ENCODE data around the gene SCO2. TPM values are rescaled to one million over a fixed set of nuclear protein-coding genes. Genes with fewer than 3 reads are reported as not detected.
A peak's percentile ranks its signal among the peaks of the same experiment; 100 is the strongest.

Gene SCO2
- total RNA-seq, 2 donors from 2014 or later = 13.1 to 18.5 TPM

- peaks cover 0 to under 1% of the 10 kb centered on the region in 2 donors for H3K27me3 Mint-ChIP-seq
- no peak for DNase-seq (ENCODE audit: low spot score)
- H3K36me3 Mint-ChIP-seq = no peaks in the 10 kb centered on the region
- no peaks in the 10 kb centered on the region for H3K9me3 Mint-ChIP-seq
- H3K27ac Mint-ChIP-seq = no peak overlapping the region
- peaks cover 0 to 8% of the 10 kb centered on the region in 2 donors for H3K4me1 Mint-ChIP-seq (ENCODE audit: low read depth in 2 of 2)
- no peak overlapping the region for H3K4me3 Mint-ChIP-seq
- ATAC-seq = no peak
Measured at GRCh38 chr22:50502628-50503474, 22.5 kb downstream of the SCO2 start.

DNA sequence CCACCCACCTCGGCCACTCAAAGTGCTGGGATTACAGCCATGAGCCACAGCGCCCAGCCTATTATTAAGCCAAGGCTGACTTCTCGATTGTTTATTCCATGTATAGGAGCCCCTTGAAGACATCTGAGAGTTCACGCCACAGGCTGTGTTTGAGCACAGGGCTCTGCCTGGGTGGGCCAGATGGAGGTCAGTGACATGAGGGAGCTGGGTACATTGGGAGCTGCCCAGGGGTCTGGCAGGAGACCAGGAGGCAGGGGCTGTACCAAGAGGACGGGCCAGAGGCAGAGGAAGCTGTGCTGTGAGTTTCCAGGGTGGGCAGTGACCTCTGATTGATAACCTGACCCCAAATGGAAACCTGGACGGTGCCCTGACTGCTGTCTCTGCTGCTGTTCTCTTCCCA, 23.3 kb downstream of the SCO2 start:
- H3K27ac Mint-ChIP-seq = no peak overlapping the region

DNA sequence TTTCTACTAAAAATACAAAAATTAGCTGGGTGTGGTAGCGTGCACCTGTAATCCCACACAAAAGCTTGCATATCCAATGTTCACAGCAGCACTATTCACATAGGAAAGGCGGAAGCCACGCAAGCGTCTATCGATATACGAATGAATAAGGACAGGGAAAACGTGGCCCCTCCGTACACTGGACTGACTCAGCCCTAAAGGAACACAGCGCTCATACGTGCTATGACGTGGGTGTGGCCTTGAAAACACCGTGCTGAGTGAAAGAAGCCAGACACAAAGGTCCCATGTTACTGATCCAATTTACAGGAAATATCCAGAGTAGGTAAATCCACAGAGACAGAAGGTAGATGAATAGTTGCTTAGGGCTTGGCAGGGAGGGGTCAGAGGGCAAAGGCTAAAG, 24.9 kb downstream of the SCO2 start:
- Mint-ChIP-seq H3K9me3 (no peaks in the 10 kb centered on the region), H3K27ac (no peak overlapping the region)

More for the DNA sequence above, 23.3 kb downstream of the SCO2 start:
- DNase-seq (ENCODE audit: low spot score) (no peak), ATAC-seq (no peak)
- Mint-ChIP-seq H3K4me3 (no peak overlapping the region), H3K27me3 (peaks cover 3% of the 10 kb centered on the region in 2 donors), H3K9me3 (no peaks in the 10 kb centered on the region), H3K4me1 (ENCODE audit: low read depth in 2 of 2) (peaks cover 0 to 6% of the 10 kb centered on the region in 2 donors), H3K36me3 (no peaks in the 10 kb centered on the region)

GRCh38 chr22:50498322-50498890, 27.0 kb downstream of the SCO2 start:
- Mint-ChIP-seq H3K36me3 (no peaks in the 10 kb centered on the region), H3K27me3 (peaks cover 6 to 7% of the 10 kb centered on the region in 2 donors), H3K27ac (no peak overlapping the region), H3K4me1 (ENCODE audit: low read depth in 2 of 2) (peaks cover 0 to 6% of the 10 kb centered on the region in 2 donors), H3K4me3 (no peak overlapping the region), H3K9me3 (no peaks in the 10 kb centered on the region)
- DNase-seq (ENCODE audit: low spot score) (no peak), ATAC-seq (peak; percentile 78 to 84)

More for the DNA sequence above, 24.9 kb downstream of the SCO2 start:
- DNase-seq (ENCODE audit: low spot score) (no peak), ATAC-seq (no peak)
- Mint-ChIP-seq H3K27me3 (peaks cover 6 to 7% of the 10 kb centered on the region in 2 donors), H3K4me3 (no peak overlapping the region), H3K4me1 (ENCODE audit: low read depth in 2 of 2) (peaks cover 0 to 6% of the 10 kb centered on the region in 2 donors), H3K36me3 (no peaks in the 10 kb centered on the region)

DNA sequence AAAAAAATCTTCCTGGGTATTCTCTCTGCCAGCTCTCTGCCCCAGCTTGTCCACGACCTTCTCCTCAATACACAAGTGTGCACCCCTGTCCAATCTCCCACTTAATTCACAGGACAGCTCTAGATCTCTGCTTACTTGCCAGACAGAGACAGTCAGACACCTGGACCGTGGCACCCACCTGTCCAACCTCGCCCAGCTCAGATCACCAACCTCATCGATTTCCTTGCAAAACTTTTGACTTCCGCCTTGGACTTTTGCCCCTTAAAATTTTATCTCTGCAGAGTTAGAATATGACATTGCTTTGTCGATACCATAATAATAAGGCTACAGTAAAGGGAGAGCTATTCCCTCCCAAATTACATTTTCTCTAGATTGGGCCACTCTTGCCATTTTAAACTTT, 28.3 kb downstream of the SCO2 start:
- Mint-ChIP-seq H3K9me3 (no peaks in the 10 kb centered on the region), H3K36me3 (no peaks in the 10 kb centered on the region), H3K27ac (no peak overlapping the region), H3K4me3 (no peak overlapping the region), H3K4me1 (ENCODE audit: low read depth in 2 of 2) (peaks cover 0 to 6% of the 10 kb centered on the region in 2 donors), H3K27me3 (peaks cover 6 to 7% of the 10 kb centered on the region in 2 donors)
- no peak for ATAC-seq
- no peak for DNase-seq (ENCODE audit: low spot score)

DNA sequence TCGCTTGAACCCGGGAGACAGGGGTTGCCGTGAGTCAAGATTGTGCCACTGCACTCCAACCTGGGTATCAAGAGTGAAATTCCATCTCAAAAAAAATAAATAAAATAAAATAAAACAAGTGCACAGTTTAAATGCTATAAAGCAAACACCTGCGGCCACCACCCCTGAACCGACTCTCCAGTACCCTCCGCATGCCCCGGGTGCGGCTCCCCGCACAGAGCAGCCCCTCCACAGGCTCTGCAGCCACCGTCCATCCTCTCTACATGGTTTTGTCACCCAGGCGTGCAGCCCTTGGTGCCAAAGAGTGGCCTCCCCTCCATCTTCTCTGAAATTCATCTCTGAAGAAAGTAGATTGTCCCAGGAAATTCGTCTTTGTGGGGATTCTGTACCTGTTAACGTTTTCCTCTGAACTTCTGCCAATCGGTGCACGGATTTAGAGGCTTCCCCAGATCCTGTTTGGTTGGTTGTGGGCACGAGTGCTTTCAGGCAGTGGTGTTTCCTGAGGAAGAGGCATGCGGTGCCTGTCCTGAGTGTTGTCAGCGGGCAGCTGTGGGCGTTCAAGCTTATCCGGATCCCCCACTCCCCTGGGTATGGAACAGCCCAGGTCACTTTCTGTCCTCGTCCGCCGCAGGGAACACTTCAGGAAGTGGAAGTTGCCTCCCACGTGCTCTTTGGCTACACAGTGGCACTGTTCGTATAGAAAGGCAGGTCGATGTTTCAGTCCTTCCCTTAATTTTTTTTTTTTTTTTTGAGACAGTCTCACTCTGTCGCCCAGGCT, 34.7 kb downstream of the SCO2 start:
- Mint-ChIP-seq H3K4me3 (no peak overlapping the region), H3K36me3 (no peaks in the 10 kb centered on the region), H3K27me3 (peaks cover 2 to 4% of the 10 kb centered on the region in 2 donors), H3K4me1 (ENCODE audit: low read depth in 2 of 2) (peaks cover 5 to 6% of the 10 kb centered on the region in 2 donors), H3K27ac (no peak overlapping the region), H3K9me3 (no peaks in the 10 kb centered on the region)
- no peak for DNase-seq (ENCODE audit: low spot score)
- ATAC-seq = no peak

- DNase-seq (ENCODE audit: low spot score) (no peak), ATAC-seq (no peak)
- Mint-ChIP-seq H3K27me3 (peaks cover 0 to 4% of the 10 kb centered on the region in 2 donors), H3K36me3 (no peaks in the 10 kb centered on the region), H3K9me3 (no peaks in the 10 kb centered on the region), H3K27ac (no peak overlapping the region), H3K4me1 (ENCODE audit: low read depth in 2 of 2) (peaks cover 5 to 6% of the 10 kb centered on the region in 2 donors), H3K4me3 (no peak overlapping the region)
Measured at GRCh38 chr22:50489363-50490243, 35.8 kb downstream of the SCO2 start.

- no peaks in the 10 kb centered on the region for H3K9me3 Mint-ChIP-seq
- H3K27me3 Mint-ChIP-seq = peaks cover 0 to 4% of the 10 kb centered on the region in 2 donors
Measured at GRCh38 chr22:50488886-50489285, 36.5 kb downstream of the SCO2 start.

GRCh38 chr22:50488006-50488677, 37.3 kb downstream of the SCO2 start:
- Mint-ChIP-seq H3K9me3 (no peaks in the 10 kb centered on the region), H3K27ac (no peak overlapping the region), H3K36me3 (no peaks in the 10 kb centered on the region), H3K4me1 (ENCODE audit: low read depth in 2 of 2) (peaks cover 5 to 6% of the 10 kb centered on the region in 2 donors), H3K4me3 (no peak overlapping the region), H3K27me3 (peaks cover 0 to 4% of the 10 kb centered on the region in 2 donors)
- DNase-seq (ENCODE audit: low spot score) (no peak), ATAC-seq (peak in 1 of 2 donors; percentile 11)

More at GRCh38 chr22:50488886-50489285, 36.5 kb downstream of the SCO2 start:
- no peaks in the 10 kb centered on the region for H3K36me3 Mint-ChIP-seq
- DNase-seq (ENCODE audit: low spot score) (no peak), ATAC-seq (no peak)
- no peak overlapping the region for H3K27ac Mint-ChIP-seq
- no peak overlapping the region for H3K4me3 Mint-ChIP-seq
- H3K4me1 Mint-ChIP-seq (ENCODE audit: low read depth in 2 of 2) = peaks cover 5 to 6% of the 10 kb centered on the region in 2 donors

- ATAC-seq (no peak), DNase-seq (ENCODE audit: low spot score) (no peak)
- Mint-ChIP-seq H3K27me3 (peaks cover 0 to 4% of the 10 kb centered on the region in 2 donors), H3K4me3 (no peak overlapping the region), H3K4me1 (ENCODE audit: low read depth in 2 of 2) (peaks cover 5 to 6% of the 10 kb centered on the region in 2 donors), H3K36me3 (no peaks in the 10 kb centered on the region), H3K27ac (no peak overlapping the region), H3K9me3 (no peaks in the 10 kb centered on the region)
Measured at GRCh38 chr22:50487290-50488005, 38.0 kb downstream of the SCO2 start.

DNA sequence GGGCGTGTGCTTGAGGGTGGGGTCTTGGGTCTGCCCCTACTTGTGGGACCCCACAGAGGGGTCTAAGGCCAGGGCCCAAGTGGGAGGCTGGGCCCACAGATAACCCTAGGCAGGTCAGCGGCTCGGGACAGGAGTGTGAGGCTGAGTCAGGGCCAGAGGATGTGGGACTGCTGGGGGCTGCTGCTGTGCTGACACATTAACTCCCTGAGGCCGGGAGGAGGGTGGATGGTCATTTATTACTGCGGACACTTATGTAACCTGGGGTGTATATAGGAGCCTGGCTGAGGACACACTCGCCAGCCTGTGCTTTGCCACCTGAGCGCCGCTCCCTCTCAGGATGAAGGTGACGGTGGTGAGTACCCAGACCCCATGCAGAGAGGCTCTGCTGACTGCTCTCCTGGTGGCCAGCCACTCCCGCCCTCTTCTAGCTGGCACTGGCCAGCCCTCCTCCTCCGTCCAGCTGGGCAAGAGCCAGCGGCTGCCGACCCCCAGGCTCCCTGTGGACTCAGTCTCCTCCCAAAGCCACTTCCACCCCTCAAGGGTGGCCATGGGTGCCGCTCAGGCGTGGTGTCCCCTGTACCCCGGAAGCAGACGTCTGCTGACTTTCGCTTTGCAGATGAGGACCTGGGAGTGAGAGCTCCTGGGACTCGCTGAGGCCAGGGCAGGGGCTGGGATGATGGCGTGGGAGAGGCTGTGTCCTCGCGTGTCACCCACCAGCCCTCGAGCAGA, 38.7 kb downstream of the SCO2 start, which contains the start of gene MIOX:
MIOX (plus strand) TSS at position 299 of the 729 bp plus-strand sequence; CDS start at position 338, 39 bp downstream.
- no peaks in the 10 kb centered on the region for H3K36me3 Mint-ChIP-seq
- H3K4me1 Mint-ChIP-seq (ENCODE audit: low read depth in 2 of 2) = peaks cover 5 to 6% of the 10 kb centered on the region in 2 donors
- no peak within 1 kb of the TSS for H3K4me3 Mint-ChIP-seq
- DNase-seq (ENCODE audit: low spot score) = no peak
- no peaks in the 10 kb centered on the region for H3K9me3 Mint-ChIP-seq
- ATAC-seq = no peak
- peaks cover 0 to 4% of the 10 kb centered on the region in 2 donors for H3K27me3 Mint-ChIP-seq
- no peak within 1 kb of the TSS for H3K27ac Mint-ChIP-seq
